Limb (tissue), 2 donors: ENCODE data around the gene BCO1.
A peak's percentile ranks its signal among the peaks of the same experiment; 100 is the strongest.
"Not testable (repeated sequence)": the region's sequence is repeated elsewhere in the genome, so short reads cannot be mapped to it uniquely, and the experiment has no call there.

ENCODE experiments used
- DNase-seq, 2 donors: peaks; one replicate each; pipeline ENCODE4 v3.0.0-alpha.2; 2016; ENCODE audit errors: extremely low spot score in 2 of 2

BCO1 gene, protein sequence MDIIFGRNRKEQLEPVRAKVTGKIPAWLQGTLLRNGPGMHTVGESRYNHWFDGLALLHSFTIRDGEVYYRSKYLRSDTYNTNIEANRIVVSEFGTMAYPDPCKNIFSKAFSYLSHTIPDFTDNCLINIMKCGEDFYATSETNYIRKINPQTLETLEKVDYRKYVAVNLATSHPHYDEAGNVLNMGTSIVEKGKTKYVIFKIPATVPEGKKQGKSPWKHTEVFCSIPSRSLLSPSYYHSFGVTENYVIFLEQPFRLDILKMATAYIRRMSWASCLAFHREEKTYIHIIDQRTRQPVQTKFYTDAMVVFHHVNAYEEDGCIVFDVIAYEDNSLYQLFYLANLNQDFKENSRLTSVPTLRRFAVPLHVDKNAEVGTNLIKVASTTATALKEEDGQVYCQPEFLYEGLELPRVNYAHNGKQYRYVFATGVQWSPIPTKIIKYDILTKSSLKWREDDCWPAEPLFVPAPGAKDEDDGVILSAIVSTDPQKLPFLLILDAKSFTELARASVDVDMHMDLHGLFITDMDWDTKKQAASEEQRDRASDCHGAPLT

DNA sequence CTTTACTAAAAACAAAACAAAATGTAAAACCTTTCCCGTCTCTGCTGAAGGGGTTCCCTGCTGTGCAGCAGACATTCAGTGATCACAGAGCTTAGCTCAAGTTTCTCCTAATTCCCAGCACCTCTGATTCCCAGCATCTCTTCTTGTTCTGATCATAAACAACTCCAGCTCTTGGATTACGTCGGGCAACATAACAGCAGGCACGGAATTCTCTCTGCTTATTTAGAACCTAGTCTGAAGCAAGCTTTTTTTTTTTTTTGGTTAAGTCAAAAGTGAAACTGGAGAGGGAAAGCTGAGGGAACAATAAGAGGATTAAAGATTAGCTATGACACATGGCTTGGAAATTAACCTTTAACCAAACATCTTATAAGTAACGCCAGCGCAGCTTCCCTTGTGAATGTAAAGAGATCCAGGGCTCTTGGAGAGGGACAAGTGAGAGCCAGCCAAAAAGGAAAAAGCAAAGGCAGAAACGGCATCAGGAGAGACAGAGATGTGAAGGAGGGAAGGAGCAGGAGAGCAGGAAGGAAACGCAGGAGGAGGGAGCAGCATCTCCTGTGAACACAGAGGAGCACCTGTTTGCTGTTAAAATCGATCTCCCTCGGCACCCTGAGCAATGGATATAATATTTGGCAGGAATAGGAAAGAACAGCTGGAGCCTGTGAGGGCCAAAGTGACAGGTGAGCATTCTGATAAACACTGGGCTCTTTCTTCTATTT lies at the start of gene BCO1:
Gene BCO1 (plus strand): TSS at position 394 of the 716 bp plus-strand sequence. CDS start 220 bp downstream, at position 614.
- DNase-seq: peak; percentile 45 to 72

- no peak for DNase-seq
Measured at GRCh38 chr16:81189100-81189664, 49.3 kb upstream of the BCO1 start.

DNA sequence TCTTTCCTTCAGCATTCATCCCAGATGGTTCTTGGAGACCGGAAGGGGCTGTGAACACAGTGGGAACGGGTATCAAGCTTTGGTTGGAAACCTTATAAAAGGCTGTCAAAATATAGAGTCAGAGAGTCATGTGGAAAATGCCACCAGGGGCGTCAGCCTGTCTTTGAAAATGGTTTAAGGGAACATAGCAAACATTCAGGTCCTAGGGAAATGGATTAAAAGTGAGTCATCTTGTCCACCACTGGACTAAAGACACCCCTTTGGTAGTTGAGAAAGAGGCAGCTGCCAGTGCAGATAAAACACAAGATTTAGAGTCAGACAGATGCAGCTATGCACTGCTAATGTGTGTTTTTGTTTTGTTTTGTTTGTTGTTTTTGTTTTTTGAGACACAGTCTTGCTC lies 47.8 kb upstream of the BCO1 start:
- DNase-seq: no peak

DNA sequence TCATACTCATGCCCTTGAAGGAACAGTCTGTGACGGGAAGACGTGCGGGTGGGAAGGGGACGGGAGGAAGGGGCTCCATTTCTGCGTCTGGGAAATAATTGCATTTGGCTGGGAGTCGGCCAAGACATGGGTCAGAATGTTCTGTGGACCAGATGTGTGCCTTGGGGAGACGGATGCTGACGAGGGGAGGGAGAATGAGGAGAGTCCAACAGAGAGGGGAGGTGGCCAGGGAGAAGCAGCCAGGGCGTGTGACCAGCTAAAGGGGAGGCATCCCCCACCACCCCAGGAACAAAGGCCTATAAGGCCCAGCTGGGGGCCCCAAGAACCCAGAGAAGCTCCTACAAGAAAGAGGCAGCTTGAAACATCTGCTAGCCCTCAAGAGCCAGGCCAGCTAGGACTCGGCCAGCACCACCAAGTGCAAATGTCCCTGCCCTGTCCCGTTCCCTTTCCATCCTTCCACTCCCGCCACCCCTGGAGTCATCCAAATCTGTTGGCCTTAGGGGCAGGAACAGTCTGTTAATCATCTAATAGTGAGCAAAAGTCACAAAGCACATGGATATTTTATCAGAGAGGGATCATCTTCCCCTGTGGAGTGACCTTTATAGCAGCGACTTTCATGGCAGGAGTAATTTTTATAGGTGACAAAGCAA lies 42.5 kb upstream of the BCO1 start:
- no peak for DNase-seq

GRCh38 chr16:81198635-81199034 lies 39.9 kb upstream of the BCO1 start:
- no peak for DNase-seq

- DNase-seq: no peak
Measured at GRCh38 chr16:81201267-81201666, 37.2 kb upstream of the BCO1 start.

DNA sequence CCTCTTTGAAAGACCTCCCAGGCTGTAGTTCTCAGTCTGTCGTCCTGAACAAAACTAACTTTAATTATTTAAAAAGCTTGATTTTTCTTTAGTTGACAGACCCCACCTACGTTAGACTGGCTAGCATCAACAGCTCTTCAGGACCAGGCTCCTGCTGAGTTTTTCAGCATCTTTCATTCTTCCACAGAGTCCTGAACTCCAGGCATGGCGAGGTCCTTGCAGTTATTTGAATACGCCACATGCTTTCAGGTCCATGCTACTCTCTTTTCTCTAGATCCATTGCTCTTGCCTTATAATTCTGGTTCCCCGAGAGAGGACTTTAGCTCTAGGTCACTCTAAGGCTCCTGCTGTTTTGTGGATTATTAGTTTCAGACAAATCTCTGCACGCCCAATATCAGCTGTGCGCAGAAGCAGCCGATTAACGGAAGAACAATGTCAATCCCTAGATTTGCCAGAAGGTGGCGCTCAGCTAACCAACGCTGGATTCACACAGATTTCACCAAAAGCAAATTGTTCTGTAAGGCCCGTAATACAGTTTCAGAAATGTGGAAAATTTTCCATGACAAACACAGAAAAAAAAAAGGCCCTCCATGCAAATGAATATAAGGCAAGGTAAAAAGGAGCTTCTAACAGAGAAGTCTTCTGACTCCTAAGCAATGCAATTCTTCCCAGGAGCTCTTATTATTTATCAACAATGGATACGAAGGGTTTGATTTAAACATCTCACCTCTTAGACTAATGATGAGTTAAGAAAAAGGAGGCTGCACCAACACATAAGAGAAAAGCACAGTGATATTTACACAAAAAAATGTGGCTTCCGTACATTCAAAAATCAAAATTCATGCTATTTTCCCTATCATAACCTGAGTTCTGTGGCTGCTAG lies 33.5 kb upstream of the BCO1 start:
- DNase-seq: peak; percentile 75 to 85

DNA sequence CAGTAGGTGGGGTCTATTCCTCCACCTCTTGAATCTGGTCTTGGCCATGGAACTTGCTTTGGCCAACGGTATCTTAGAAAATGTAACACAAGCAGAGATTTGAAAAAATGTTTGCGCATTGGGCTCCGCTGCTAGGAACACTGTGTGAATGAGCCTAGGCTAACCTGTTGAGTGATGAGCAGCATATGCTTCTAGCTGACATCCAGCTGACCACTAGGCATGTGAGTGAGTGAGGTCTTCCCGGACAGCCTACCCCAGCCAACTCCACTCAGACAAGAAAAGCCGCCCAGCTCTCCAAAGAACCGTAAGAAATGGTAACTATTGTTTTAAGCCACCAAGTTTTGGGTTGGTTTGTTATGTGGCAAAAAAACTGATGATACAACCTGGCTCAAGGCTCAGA lies 31.4 kb upstream of the BCO1 start:
- DNase-seq: no peak

GRCh38 chr16:81210807-81211206 lies 27.7 kb upstream of the BCO1 start:
- DNase-seq: peak in 1 of 2 donors; percentile 34

DNA sequence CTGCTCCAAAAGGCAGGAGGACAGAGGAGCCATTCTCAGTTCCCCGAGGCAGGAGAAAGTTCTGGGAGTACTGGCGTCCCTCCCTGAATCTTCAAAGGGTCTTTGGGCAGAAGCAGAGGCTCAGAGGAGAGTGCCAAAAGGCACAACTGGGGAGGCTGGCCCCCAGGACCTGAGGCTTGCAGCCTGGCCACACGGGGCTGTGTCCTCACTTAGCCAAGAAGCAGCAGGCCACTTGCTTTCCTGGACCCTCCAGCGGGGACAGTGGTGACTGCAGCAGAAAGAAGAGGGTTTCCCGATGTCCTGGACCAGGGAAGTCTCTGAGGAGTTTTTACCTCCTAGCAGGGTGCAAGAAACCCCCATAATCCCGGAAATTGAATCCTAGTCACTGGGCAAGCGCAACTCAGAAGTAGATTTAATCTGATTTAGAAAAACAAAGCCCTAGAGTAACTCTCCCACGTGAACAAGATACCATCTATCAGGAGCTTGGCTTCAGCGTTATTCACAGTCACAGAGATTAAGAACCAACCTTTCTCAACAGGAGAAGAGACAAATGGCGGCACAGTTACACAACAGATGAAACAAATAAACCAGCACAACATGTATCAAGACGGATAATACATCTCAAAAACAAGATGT lies 25.5 kb upstream of the BCO1 start:
- no peak for DNase-seq

- DNase-seq: no peak
Measured at GRCh38 chr16:81214745-81215166, 23.7 kb upstream of the BCO1 start.

DNA sequence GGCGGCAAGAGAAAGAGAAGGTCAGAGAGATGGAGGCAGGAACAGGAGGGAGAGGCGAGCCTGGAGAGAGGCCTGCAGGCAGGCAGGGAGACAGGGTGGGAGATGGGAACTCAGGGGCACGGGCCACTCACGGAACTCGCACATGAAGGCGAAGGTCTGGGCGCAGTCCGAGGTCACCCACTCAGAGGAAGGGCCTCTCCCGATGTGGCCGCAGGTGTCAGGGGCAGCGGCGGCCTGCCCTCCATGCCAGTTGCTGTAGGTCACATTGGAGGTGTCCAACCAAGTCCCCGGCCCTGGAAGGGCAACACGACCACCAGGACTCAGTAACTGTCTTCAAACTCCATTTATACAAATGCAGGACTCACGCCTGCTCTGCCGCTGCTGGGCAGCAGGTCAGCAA lies 22.4 kb upstream of the BCO1 start:
- DNase-seq: no peak

- DNase-seq: no peak
Measured at GRCh38 chr16:81216706-81217105, 21.8 kb upstream of the BCO1 start.

DNA sequence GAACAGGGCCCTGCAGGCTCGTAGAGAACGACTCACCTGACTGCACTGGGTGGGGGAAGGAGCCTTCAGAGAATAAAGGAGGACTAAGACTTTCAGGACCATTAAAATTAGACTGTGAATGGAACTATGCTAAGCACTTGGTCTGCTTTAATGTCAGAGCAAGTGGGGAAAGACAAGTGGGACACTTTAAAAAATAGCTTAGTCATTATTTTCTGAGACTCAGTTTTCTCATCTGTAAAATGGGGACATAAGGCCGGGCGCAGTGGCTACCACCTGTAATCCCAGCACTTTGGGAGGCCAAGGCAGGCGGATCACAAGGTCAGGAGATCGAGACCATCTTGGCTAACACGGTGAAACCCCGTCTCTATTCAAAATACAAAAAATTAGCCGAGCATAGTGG lies 19.3 kb upstream of the BCO1 start:
- no peak for DNase-seq

- no peak for DNase-seq
Measured at GRCh38 chr16:81220349-81220748, 18.1 kb upstream of the BCO1 start.

GRCh38 chr16:81221731-81222130 lies 16.8 kb upstream of the BCO1 start:
- no peak for DNase-seq

GRCh38 chr16:81224824-81225223 lies 13.7 kb upstream of the BCO1 start:
- DNase-seq: no peak

DNA sequence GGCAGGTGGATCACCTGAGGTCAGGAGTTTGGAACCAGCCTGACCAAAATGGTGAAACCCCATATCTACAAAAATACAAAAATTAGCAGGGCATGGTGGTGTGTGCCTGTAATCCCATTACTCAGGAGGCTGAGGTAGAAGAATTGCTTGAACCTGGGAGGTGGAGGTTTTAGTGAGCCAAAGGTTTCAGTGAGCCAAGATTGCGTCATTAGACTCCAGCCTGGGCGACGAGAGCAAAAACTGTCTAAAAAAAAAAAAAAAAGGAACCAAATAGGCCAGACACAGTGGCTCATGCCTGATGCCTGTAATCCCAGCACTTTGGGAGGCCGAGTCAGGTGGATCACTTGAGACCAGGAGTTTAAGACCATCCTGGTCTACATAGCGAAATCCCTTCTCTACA lies 12.8 kb upstream of the BCO1 start:
- not testable (repeated sequence) for DNase-seq

GRCh38 chr16:81227785-81228184 lies 10.7 kb upstream of the BCO1 start:
- no peak for DNase-seq

DNA sequence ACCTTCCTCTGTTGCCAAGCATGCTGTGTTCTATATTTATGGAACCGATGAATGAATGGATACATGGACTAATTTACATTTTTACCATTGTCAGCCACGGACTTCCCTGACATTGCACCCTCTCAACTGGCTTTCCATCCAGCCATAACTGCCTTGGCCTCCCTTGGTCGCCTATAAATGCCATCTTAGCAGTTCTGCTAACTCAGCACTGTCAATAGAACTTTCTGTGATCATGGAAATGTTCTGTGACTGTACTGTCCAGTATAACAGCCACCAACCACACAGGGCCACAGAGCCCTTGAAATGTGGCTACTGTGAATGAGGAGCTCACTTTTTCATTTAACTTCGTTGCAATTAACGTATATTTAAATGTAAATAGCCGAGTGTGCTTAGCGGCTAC lies 8.7 kb upstream of the BCO1 start:
- no peak for DNase-seq
